ENCODE results near the gene DLEC1. TPM values are rescaled to one million over a fixed set of nuclear protein-coding genes. Genes with fewer than 3 reads are reported as not detected.

DLEC1 gene
- total and polyA plus RNA-seq, 4 donors: 1.2 to 8.4 (median 7.0) TPM

- H3K4me3 ChIP-seq (ENCODE audit: low read depth, low read length): no peak overlapping the region
- H3K27ac ChIP-seq (ENCODE audit: low read depth, low read length): no peak overlapping the region
- no peak for DNase-seq (ENCODE audit: low read depth in 4 of 6, low spot score in 6 of 6)
- H3K4me1 ChIP-seq (ENCODE audit: control insufficient read depth, insufficient read depth, low read length): no peaks in the 10 kb centered on the region
- peaks cover 1% of the 10 kb centered on the region for H3K36me3 ChIP-seq (ENCODE audit: control insufficient read depth, insufficient read depth, low read length)
- WGBS (ENCODE audit: insufficient coverage): no CpG with 5 or more reads among the region's 3 CpGs
- no peaks in the 10 kb centered on the region for H3K9me3 ChIP-seq (ENCODE audit: control insufficient read depth, insufficient read depth, low read length)
- H3K27me3 ChIP-seq (ENCODE audit: control insufficient read depth, insufficient read depth, low read length): no peaks in the 10 kb centered on the region
Measured at GRCh38 chr3:38147421-38147820, 108.4 kb downstream of the DLEC1 start.

GRCh38 chr3:38148311-38148882, 109.4 kb downstream of the DLEC1 start:
- no peaks in the 10 kb centered on the region for H3K9me3 ChIP-seq (ENCODE audit: control insufficient read depth, insufficient read depth, low read length)
- no peaks in the 10 kb centered on the region for H3K27me3 ChIP-seq (ENCODE audit: control insufficient read depth, insufficient read depth, low read length)
- WGBS (ENCODE audit: insufficient coverage): 86% methylated on average over 1 of the region's 5 CpGs
- no peak for DNase-seq (ENCODE audit: low read depth in 4 of 6, low spot score in 6 of 6)
- no peaks in the 10 kb centered on the region for H3K36me3 ChIP-seq (ENCODE audit: control insufficient read depth, insufficient read depth, low read length)
- H3K4me1 ChIP-seq (ENCODE audit: control insufficient read depth, insufficient read depth, low read length): no peaks in the 10 kb centered on the region
- no peak overlapping the region for H3K27ac ChIP-seq (ENCODE audit: low read depth, low read length)
- no peak overlapping the region for H3K4me3 ChIP-seq (ENCODE audit: low read depth, low read length)

- Histone ChIP-seq H3K4me3 (ENCODE audit: low read depth, low read length) (no peak overlapping the region), H3K36me3 (ENCODE audit: control insufficient read depth, insufficient read depth, low read length) (no peaks in the 10 kb centered on the region), H3K27ac (ENCODE audit: low read depth, low read length) (no peak overlapping the region), H3K9me3 (ENCODE audit: control insufficient read depth, insufficient read depth, low read length) (no peaks in the 10 kb centered on the region), H3K27me3 (ENCODE audit: control insufficient read depth, insufficient read depth, low read length) (no peaks in the 10 kb centered on the region), H3K4me1 (ENCODE audit: control insufficient read depth, insufficient read depth, low read length) (no peaks in the 10 kb centered on the region)
- 88% methylated on average over 1 of the region's 3 CpGs for WGBS (ENCODE audit: insufficient coverage)
- no peak for DNase-seq (ENCODE audit: low read depth in 4 of 6, low spot score in 6 of 6)
Measured at GRCh38 chr3:38149708-38150107, 110.7 kb downstream of the DLEC1 start.

- Histone ChIP-seq H3K4me3 (ENCODE audit: low read depth, low read length) (no peak overlapping the region), H3K27me3 (ENCODE audit: control insufficient read depth, insufficient read depth, low read length) (no peaks in the 10 kb centered on the region), H3K4me1 (ENCODE audit: control insufficient read depth, insufficient read depth, low read length) (no peaks in the 10 kb centered on the region), H3K9me3 (ENCODE audit: control insufficient read depth, insufficient read depth, low read length) (no peaks in the 10 kb centered on the region), H3K27ac (ENCODE audit: low read depth, low read length) (no peak overlapping the region), H3K36me3 (ENCODE audit: control insufficient read depth, insufficient read depth, low read length) (no peaks in the 10 kb centered on the region)
- no peak for DNase-seq (ENCODE audit: low read depth in 4 of 6, low spot score in 6 of 6)
- WGBS (ENCODE audit: insufficient coverage): 38% methylated on average over 1 of the region's 3 CpGs
Measured at GRCh38 chr3:38150780-38151528, 111.9 kb downstream of the DLEC1 start.

- no peaks in the 10 kb centered on the region for H3K9me3 ChIP-seq (ENCODE audit: control insufficient read depth, insufficient read depth, low read length)
- H3K4me3 ChIP-seq (ENCODE audit: low read depth, low read length): no peak overlapping the region
- no peaks in the 10 kb centered on the region for H3K4me1 ChIP-seq (ENCODE audit: control insufficient read depth, insufficient read depth, low read length)
- DNase-seq (ENCODE audit: low read depth in 4 of 6, low spot score in 6 of 6): peak in 2 of 6 donors; percentile 22 to 39
- WGBS (ENCODE audit: insufficient coverage): no CpG with 5 or more reads among the region's 3 CpGs
- no peaks in the 10 kb centered on the region for H3K36me3 ChIP-seq (ENCODE audit: control insufficient read depth, insufficient read depth, low read length)
- no peak overlapping the region for H3K27ac ChIP-seq (ENCODE audit: low read depth, low read length)
- H3K27me3 ChIP-seq (ENCODE audit: control insufficient read depth, insufficient read depth, low read length): no peaks in the 10 kb centered on the region
Measured at GRCh38 chr3:38151667-38152265, 112.8 kb downstream of the DLEC1 start.

- 97% methylated on average over 2 of the region's 2 CpGs for WGBS (ENCODE audit: insufficient coverage)
- Histone ChIP-seq H3K9me3 (ENCODE audit: control insufficient read depth, insufficient read depth, low read length) (no peaks in the 10 kb centered on the region), H3K4me3 (ENCODE audit: low read depth, low read length) (no peak overlapping the region), H3K36me3 (ENCODE audit: control insufficient read depth, insufficient read depth, low read length) (no peaks in the 10 kb centered on the region), H3K27me3 (ENCODE audit: control insufficient read depth, insufficient read depth, low read length) (no peaks in the 10 kb centered on the region), H3K4me1 (ENCODE audit: control insufficient read depth, insufficient read depth, low read length) (no peaks in the 10 kb centered on the region), H3K27ac (ENCODE audit: low read depth, low read length) (no peak overlapping the region)
- no peak for DNase-seq (ENCODE audit: low read depth in 4 of 6, low spot score in 6 of 6)
Measured at GRCh38 chr3:38152609-38153008, 113.6 kb downstream of the DLEC1 start.

- 92% methylated on average over 2 of the region's 2 CpGs for WGBS (ENCODE audit: insufficient coverage)
- no peaks in the 10 kb centered on the region for H3K4me1 ChIP-seq (ENCODE audit: control insufficient read depth, insufficient read depth, low read length)
- DNase-seq (ENCODE audit: low read depth in 4 of 6, low spot score in 6 of 6): no peak
Measured at GRCh38 chr3:38153221-38153620, 114.2 kb downstream of the DLEC1 start.

GRCh38 chr3:38154033-38154494, 115.1 kb downstream of the DLEC1 start:
- peak in 2 of 6 donors; percentile 14 to 55 for DNase-seq (ENCODE audit: low read depth in 4 of 6, low spot score in 6 of 6)
- H3K4me1 ChIP-seq (ENCODE audit: control insufficient read depth, insufficient read depth, low read length): no peaks in the 10 kb centered on the region
- 40% methylated on average over 1 of the region's 2 CpGs for WGBS (ENCODE audit: insufficient coverage)
- no peaks in the 10 kb centered on the region for H3K27me3 ChIP-seq (ENCODE audit: control insufficient read depth, insufficient read depth, low read length)
- H3K4me3 ChIP-seq (ENCODE audit: low read depth, low read length): no peak overlapping the region
- no peaks in the 10 kb centered on the region for H3K9me3 ChIP-seq (ENCODE audit: control insufficient read depth, insufficient read depth, low read length)
- no peak overlapping the region for H3K27ac ChIP-seq (ENCODE audit: low read depth, low read length)
- no peaks in the 10 kb centered on the region for H3K36me3 ChIP-seq (ENCODE audit: control insufficient read depth, insufficient read depth, low read length)

More at GRCh38 chr3:38153221-38153620, 114.2 kb downstream of the DLEC1 start:
- Histone ChIP-seq H3K27ac (ENCODE audit: low read depth, low read length) (no peak overlapping the region), H3K27me3 (ENCODE audit: control insufficient read depth, insufficient read depth, low read length) (no peaks in the 10 kb centered on the region), H3K9me3 (ENCODE audit: control insufficient read depth, insufficient read depth, low read length) (no peaks in the 10 kb centered on the region), H3K4me3 (ENCODE audit: low read depth, low read length) (no peak overlapping the region), H3K36me3 (ENCODE audit: control insufficient read depth, insufficient read depth, low read length) (no peaks in the 10 kb centered on the region)

- Histone ChIP-seq H3K36me3 (ENCODE audit: control insufficient read depth, insufficient read depth, low read length) (no peaks in the 10 kb centered on the region), H3K4me1 (ENCODE audit: control insufficient read depth, insufficient read depth, low read length) (no peaks in the 10 kb centered on the region), H3K27me3 (ENCODE audit: control insufficient read depth, insufficient read depth, low read length) (no peaks in the 10 kb centered on the region), H3K27ac (ENCODE audit: low read depth, low read length) (no peak overlapping the region), H3K4me3 (ENCODE audit: low read depth, low read length) (no peak overlapping the region), H3K9me3 (ENCODE audit: control insufficient read depth, insufficient read depth, low read length) (no peaks in the 10 kb centered on the region)
- 71% methylated on average over 1 of the region's 2 CpGs for WGBS (ENCODE audit: insufficient coverage)
- DNase-seq (ENCODE audit: low read depth in 4 of 6, low spot score in 6 of 6): no peak
Measured at GRCh38 chr3:38154625-38155255, 115.7 kb downstream of the DLEC1 start.

Data from spinal cord (tissue), 10 donors.